Measurements from ENCODE around the gene PTPRE. TPM values are rescaled to one million over a fixed set of nuclear protein-coding genes. Genes with fewer than 3 reads are reported as not detected.

PTPRE gene
- total and polyA plus RNA-seq, 2 donors: 5.7 to 15.9 TPM

GRCh38 chr10:128096486-128097199 lies 189.7 kb downstream of the PTPRE start:
- Histone ChIP-seq H3K36me3 (ENCODE audit: insufficient read depth) (no peaks in the 10 kb centered on the region), H3K4me3 (ENCODE audit: low read depth, low read length) (no peak overlapping the region), H3K4me1 (ENCODE audit: insufficient read depth) (no peaks in the 10 kb centered on the region), H3K27ac (ENCODE audit: low read depth) (no peak overlapping the region)
- 77% methylated on average over 5 of the region's 5 CpGs for WGBS
- no peak for DNase-seq (ENCODE audit: extremely low spot score)

- no peaks in the 10 kb centered on the region for H3K36me3 ChIP-seq (ENCODE audit: insufficient read depth)
- H3K27ac ChIP-seq (ENCODE audit: low read depth): no peak overlapping the region
- no peak for DNase-seq (ENCODE audit: extremely low spot score)
- no peaks in the 10 kb centered on the region for H3K4me1 ChIP-seq (ENCODE audit: insufficient read depth)
- WGBS: 84% methylated on average over 8 of the region's 8 CpGs
- H3K4me3 ChIP-seq (ENCODE audit: low read depth, low read length): no peak overlapping the region
These were observed 190.9 kb downstream of the PTPRE start for GRCh38 chr10:128097783-128098182.

- Histone ChIP-seq H3K36me3 (ENCODE audit: insufficient read depth) (no peaks in the 10 kb centered on the region), H3K27ac (ENCODE audit: low read depth) (no peak overlapping the region), H3K4me3 (ENCODE audit: low read depth, low read length) (no peak overlapping the region), H3K4me1 (ENCODE audit: insufficient read depth) (no peaks in the 10 kb centered on the region)
- WGBS: 95% methylated on average over 10 of the region's 10 CpGs
- no peak for DNase-seq (ENCODE audit: extremely low spot score)
These were observed 191.7 kb downstream of the PTPRE start for GRCh38 chr10:128098631-128099030.

- H3K27ac ChIP-seq (ENCODE audit: low read depth): no peak overlapping the region
- DNase-seq (ENCODE audit: extremely low spot score): no peak
- H3K4me3 ChIP-seq (ENCODE audit: low read depth, low read length): no peak overlapping the region
- H3K4me1 ChIP-seq (ENCODE audit: insufficient read depth): no peaks in the 10 kb centered on the region
- no peaks in the 10 kb centered on the region for H3K36me3 ChIP-seq (ENCODE audit: insufficient read depth)
- 96% methylated on average over 10 of the region's 10 CpGs for WGBS
These were observed 193.0 kb downstream of the PTPRE start for GRCh38 chr10:128099901-128100300.

GRCh38 chr10:128101901-128102300 lies 195.0 kb downstream of the PTPRE start:
- Histone ChIP-seq H3K27ac (ENCODE audit: low read depth) (no peak overlapping the region), H3K4me1 (ENCODE audit: insufficient read depth) (no peaks in the 10 kb centered on the region), H3K36me3 (ENCODE audit: insufficient read depth) (no peaks in the 10 kb centered on the region), H3K4me3 (ENCODE audit: low read depth, low read length) (no peak overlapping the region)
- WGBS: 84% methylated on average over 1 of the region's 1 CpG
- DNase-seq (ENCODE audit: extremely low spot score): no peak

GRCh38 chr10:128102480-128103228 lies 195.8 kb downstream of the PTPRE start:
- no peaks in the 10 kb centered on the region for H3K36me3 ChIP-seq (ENCODE audit: insufficient read depth)
- no peak for DNase-seq (ENCODE audit: extremely low spot score)
- no peak overlapping the region for H3K4me3 ChIP-seq (ENCODE audit: low read depth, low read length)
- no peak overlapping the region for H3K27ac ChIP-seq (ENCODE audit: low read depth)
- no peaks in the 10 kb centered on the region for H3K4me1 ChIP-seq (ENCODE audit: insufficient read depth)
- 74% methylated on average over 19 of the region's 19 CpGs for WGBS

- DNase-seq (ENCODE audit: extremely low spot score): no peak
- Histone ChIP-seq H3K4me3 (ENCODE audit: low read depth, low read length) (no peak overlapping the region), H3K27ac (ENCODE audit: low read depth) (no peak overlapping the region), H3K36me3 (ENCODE audit: insufficient read depth) (no peaks in the 10 kb centered on the region), H3K4me1 (ENCODE audit: insufficient read depth) (no peaks in the 10 kb centered on the region)
- WGBS: 84% methylated on average over 8 of the region's 8 CpGs
These were observed 196.4 kb downstream of the PTPRE start for GRCh38 chr10:128103229-128103714.

- 97% methylated on average over 4 of the region's 4 CpGs for WGBS
- Histone ChIP-seq H3K4me1 (ENCODE audit: insufficient read depth) (no peaks in the 10 kb centered on the region), H3K27ac (ENCODE audit: low read depth) (no peak overlapping the region), H3K36me3 (ENCODE audit: insufficient read depth) (no peaks in the 10 kb centered on the region), H3K4me3 (ENCODE audit: low read depth, low read length) (no peak overlapping the region)
- no peak for DNase-seq (ENCODE audit: extremely low spot score)
These were observed 198.5 kb downstream of the PTPRE start for GRCh38 chr10:128105383-128105782.

GRCh38 chr10:128109707-128110106 lies 202.8 kb downstream of the PTPRE start:
- no peak overlapping the region for H3K4me3 ChIP-seq (ENCODE audit: low read depth, low read length)
- WGBS: 93% methylated on average over 4 of the region's 4 CpGs
- no peaks in the 10 kb centered on the region for H3K36me3 ChIP-seq (ENCODE audit: insufficient read depth)
- no peaks in the 10 kb centered on the region for H3K4me1 ChIP-seq (ENCODE audit: insufficient read depth)
- no peak for DNase-seq (ENCODE audit: extremely low spot score)
- no peak overlapping the region for H3K27ac ChIP-seq (ENCODE audit: low read depth)

GRCh38 chr10:128110339-128110738 lies 203.4 kb downstream of the PTPRE start:
- H3K27ac ChIP-seq (ENCODE audit: low read depth): no peak overlapping the region
- no peak for DNase-seq (ENCODE audit: extremely low spot score)
- H3K4me3 ChIP-seq (ENCODE audit: low read depth, low read length): no peak overlapping the region
- no peaks in the 10 kb centered on the region for H3K36me3 ChIP-seq (ENCODE audit: insufficient read depth)
- 97% methylated on average over 3 of the region's 3 CpGs for WGBS
- no peaks in the 10 kb centered on the region for H3K4me1 ChIP-seq (ENCODE audit: insufficient read depth)

- Histone ChIP-seq H3K36me3 (ENCODE audit: insufficient read depth) (no peaks in the 10 kb centered on the region), H3K4me1 (ENCODE audit: insufficient read depth) (no peaks in the 10 kb centered on the region), H3K27ac (ENCODE audit: low read depth) (no peak overlapping the region), H3K4me3 (ENCODE audit: low read depth, low read length) (no peak overlapping the region)
- DNase-seq (ENCODE audit: extremely low spot score): no peak
- 92% methylated on average over 6 of the region's 6 CpGs for WGBS
These were observed 204.8 kb downstream of the PTPRE start for GRCh38 chr10:128111696-128112095.

GRCh38 chr10:128113026-128113425 lies 206.1 kb downstream of the PTPRE start:
- no peak overlapping the region for H3K4me3 ChIP-seq (ENCODE audit: low read depth, low read length)
- H3K4me1 ChIP-seq (ENCODE audit: insufficient read depth): no peaks in the 10 kb centered on the region
- H3K27ac ChIP-seq (ENCODE audit: low read depth): no peak overlapping the region
- no peaks in the 10 kb centered on the region for H3K36me3 ChIP-seq (ENCODE audit: insufficient read depth)
- whole genome bisulfite sequencing: 94% methylated on average over 13 of the region's 13 CpGs
- no peak for DNase-seq (ENCODE audit: extremely low spot score)

GRCh38 chr10:128114901-128115300 lies 208.0 kb downstream of the PTPRE start:
- WGBS: 92% methylated on average over 2 of the region's 2 CpGs
- no peak for DNase-seq (ENCODE audit: extremely low spot score)
- Histone ChIP-seq H3K4me1 (ENCODE audit: insufficient read depth) (no peaks in the 10 kb centered on the region), H3K36me3 (ENCODE audit: insufficient read depth) (no peaks in the 10 kb centered on the region), H3K27ac (ENCODE audit: low read depth) (no peak overlapping the region), H3K4me3 (ENCODE audit: low read depth, low read length) (no peak overlapping the region)

- DNase-seq (ENCODE audit: extremely low spot score): no peak
- 98% methylated on average over 8 of the region's 8 CpGs for WGBS
- Histone ChIP-seq H3K36me3 (ENCODE audit: insufficient read depth) (no peaks in the 10 kb centered on the region), H3K27ac (ENCODE audit: low read depth) (no peak overlapping the region), H3K4me3 (ENCODE audit: low read depth, low read length) (no peak overlapping the region), H3K4me1 (ENCODE audit: insufficient read depth) (no peaks in the 10 kb centered on the region)
These were observed 208.5 kb downstream of the PTPRE start for GRCh38 chr10:128115356-128115755.
